ENCODE data around the gene RHOBTB1.

Gene RHOBTB1

DNA sequence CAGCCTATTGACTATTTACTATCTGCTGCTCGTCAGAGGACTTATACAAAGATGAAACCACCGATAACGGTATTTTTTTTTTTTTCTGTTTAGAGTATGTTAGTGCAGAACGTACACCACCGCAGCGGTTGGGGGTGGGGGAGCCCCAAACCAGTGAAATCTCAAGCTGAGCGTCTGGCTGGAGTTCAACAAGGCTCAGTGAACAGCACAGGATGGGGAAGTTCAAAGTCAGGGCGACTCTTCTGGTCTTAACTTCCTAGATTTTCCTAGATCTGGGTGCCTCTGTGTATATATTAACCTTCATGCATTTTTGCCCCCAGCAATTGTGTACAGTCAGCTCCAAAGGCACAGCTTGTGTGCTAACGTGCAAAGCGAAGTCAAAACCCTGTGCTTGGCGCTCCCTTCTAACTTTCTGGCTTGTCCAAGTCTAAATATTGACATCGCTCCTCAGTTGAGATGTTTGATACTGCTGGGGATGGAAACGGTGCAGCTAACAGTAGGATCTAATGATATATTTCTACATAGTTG, 1.1 kb downstream of the RHOBTB1 start:
- DNase-seq (ENCODE audit: low read depth in 1 of 2, low spot score in 1 of 2): no peak

DNA sequence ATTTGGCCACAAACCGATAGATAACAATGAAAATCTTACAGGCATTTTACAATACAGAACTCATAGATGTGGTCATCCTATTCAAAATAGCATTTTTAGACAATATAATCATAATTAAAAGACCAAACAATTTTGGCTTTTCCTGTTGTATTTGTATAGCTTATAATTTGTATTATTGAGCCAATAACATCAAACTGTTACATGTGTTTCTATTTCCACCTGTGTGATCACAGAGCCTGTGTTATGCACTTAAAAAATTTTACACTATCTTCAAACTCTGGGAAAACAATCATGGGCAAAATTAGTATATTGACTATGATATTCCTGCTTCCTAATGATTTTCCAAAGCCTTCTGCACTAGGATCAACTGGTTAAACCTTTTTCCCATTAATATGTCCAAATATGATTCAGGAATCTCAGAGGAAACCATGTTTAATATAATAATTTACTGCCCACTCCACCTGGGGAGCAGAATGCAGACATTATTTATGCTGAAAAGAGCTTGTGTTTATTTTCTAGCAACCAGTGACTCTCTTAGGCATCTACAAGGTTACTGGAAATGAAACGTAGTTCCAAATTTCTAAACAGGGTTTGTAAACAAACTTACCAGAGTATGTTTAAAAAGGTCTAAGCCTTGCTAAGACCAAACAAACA, 1.7 kb downstream of the RHOBTB1 start:
- no peak for DNase-seq (ENCODE audit: low read depth in 1 of 2, low spot score in 1 of 2)

DNA sequence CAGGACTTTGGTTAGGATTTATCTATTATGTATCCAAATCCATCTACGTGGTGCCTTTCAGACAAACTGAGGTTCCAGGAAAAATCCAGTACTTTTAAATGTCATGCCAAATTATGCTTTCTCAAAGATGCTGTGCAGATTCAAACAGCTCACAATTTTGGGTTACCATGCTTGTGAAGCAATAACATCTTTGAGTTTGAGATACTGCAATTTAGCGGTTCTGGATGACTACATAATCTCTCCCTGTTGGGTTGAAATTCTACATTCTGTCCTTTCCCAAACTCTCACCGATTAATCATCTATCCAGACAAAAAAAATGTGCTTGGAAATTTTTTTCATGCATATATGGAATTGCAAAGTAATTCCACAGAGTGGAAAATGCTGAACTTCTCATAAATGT, 3.5 kb downstream of the RHOBTB1 start:
- no peak for DNase-seq (ENCODE audit: low read depth in 1 of 2, low spot score in 1 of 2)

DNA sequence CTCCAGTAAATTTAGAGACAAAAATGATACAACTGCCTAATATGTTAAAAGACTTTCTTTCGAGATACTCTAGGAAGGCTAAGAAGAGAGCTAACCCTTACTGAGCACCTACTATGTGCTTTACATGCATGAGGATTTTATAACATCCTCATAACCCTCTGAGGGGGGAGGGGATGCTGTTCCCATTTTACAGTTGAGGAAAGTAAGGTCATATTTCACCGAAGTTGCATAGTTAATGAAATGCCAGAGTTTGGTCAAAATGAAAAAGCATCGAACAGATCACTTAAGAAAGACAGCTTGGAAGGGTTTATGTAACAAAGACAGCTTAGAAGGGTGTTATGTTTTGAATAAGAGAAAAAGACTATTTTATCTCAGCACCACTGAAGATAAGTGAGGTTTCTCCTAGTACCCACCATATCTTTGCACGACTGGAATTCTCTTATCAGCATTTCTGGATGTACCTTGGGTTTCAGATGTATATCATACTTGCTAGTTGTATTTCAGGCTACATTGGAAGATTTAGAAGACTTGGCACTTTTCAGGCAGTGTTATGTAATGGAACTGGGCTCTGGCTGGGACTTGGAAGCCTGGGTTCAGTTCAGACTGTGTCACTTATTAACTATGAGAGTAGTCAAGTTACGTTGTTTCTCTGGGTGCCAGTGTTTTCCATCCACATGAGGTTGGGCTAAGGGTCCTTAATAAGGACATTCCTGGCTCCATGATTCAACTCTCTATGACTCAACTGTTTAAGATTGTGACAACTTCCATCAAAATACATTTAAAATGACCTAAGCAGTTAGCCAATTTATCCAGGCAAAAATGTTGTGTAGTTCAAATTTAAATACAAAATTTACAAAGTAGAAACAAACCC, 6.0 kb downstream of the RHOBTB1 start:
- DNase-seq (ENCODE audit: low read depth in 1 of 2, low spot score in 1 of 2): no peak

DNA sequence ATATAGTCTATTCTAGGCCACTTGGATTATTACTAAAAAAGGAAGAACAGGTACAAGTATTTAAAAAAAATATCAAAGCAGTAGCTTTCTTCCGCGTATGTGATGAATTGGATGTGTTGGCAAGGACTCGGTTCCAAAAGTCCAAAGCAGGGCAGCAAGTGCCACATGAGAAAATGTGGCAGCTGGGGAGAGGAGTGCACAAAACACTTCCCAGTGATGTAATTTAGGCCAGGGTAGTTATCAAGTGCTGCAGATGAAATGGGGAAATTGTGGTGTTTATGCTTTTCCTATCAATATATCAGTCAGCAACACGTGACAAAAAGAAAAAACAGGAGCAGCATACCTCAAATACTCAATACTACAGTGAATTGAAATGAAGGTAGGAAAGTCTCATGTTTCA, 7.0 kb downstream of the RHOBTB1 start:
- no peak for DNase-seq (ENCODE audit: low read depth in 1 of 2, low spot score in 1 of 2)

DNA sequence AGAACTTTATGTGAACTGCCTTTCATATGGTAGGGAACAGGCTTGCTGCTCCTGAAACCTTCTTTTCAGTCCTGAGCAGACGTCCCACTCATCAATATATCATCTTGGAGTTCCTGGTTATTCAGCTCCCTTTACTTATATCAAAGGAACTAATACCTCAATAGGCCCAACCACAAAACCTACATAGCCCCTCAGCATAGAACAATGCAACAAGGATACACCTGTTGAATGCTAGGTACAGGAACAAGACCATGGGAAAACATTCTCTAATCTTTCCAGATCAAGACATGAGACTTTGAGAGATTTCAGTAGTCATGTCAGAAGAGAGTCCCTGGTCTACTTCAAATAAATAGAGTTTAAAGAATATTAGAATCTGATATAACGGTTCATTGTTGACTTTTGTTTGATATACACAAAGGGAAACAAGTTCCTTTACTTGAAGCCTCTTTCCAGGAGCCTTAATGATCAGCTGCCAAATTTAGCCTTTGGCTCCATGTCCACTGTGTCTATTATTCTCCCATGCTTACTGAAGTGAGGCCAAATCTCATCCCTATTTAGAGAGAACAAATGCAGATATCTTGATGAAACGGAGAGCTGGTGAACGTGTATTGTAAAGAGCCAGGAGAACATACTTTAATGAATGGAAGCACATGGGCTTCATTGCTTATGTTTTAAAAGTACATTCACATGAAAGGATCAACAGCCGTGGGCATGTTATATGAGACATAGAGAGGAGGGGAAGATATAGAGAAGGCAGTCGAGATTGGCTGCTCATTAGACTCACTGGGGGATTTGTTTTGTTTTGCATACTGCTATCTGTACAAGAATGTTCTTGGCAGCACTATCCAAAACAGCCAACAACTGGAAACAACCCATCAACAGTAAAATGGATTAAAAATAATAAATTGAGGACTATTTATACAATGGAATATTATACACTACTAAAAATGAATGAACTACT, 9.5 kb downstream of the RHOBTB1 start:
- no peak for DNase-seq (ENCODE audit: low read depth in 1 of 2, low spot score in 1 of 2)

DNA sequence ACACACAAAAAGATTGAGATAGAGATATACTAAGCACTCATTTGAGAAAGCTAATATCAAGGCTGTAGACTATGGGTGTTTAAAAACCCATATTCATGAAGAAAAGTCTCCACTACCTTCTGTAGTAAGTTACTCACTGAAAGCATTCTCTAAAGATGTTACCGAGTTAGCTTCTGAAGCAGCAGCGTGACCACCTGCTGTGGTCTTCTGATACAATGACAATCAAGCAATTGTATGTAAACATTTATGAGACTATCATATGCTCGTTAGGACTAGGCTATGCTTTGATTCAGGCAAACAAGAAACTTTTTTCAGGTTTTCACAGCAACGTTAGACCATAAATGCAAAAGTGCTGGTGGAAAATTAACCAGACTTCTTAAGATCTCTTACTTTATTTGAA, 11.2 kb downstream of the RHOBTB1 start:
- DNase-seq (ENCODE audit: low read depth in 1 of 2, low spot score in 1 of 2): no peak

DNA sequence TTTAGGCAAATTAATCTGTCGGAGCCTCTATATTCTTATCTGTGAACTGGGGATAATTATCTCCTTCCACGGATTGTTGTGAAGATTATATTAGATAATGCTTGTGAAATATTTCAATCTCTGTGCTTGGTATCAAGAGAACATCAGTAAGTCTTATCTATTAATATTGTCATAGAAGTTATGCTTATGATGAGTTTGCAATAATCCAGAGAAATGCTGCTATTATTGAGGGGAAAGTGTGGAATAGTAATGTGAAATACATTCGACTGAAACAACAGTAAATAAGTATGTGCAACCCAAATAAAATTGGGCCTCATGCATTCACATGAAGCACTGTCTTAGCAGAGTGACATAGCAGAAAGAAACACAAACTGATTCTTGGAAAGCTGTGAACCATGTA, 13.7 kb downstream of the RHOBTB1 start:
- no peak for DNase-seq (ENCODE audit: low read depth in 1 of 2, low spot score in 1 of 2)

DNA sequence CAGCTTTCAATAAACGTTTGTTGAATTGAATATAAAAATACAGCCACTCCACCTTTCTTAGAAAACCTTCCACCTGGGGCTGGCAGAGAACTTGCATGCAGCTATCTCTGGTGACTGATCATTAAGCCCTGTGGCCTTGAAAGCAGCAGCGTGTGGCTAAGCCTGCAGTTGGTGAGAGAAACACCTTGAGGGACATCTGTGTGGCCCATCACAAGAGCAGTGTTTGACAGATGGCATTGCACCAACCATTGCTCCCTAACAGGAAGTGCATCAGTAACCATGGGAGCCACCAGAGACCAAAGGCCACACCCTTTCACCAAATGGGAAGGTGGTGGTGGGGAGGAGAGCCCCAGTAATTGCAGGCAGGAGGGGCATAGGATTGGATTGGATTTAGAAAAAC, 22.4 kb downstream of the RHOBTB1 start:
- no peak for DNase-seq (ENCODE audit: low read depth in 1 of 2, low spot score in 1 of 2)

DNA sequence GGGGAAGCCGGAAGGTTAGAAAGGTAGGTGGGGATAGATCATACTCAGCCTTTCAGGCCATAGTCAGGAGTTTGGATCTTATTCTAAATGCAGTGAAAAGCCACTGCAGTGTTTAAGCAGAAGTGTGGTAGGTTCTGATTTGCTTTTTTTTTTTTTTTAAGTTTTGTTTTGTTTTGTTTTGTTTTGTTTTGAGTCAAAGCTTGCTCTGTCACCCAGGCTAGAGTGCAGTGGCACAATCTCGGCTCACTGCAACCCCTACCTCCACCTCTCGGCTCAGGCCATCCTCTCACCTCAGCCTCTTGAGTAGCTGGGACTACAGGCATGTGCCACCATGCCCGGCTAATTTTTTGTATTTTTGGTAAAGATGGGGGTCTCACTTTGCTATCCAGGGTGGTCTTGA, 23.5 kb downstream of the RHOBTB1 start:
- DNase-seq (ENCODE audit: low read depth in 1 of 2, low spot score in 1 of 2): no peak

DNA sequence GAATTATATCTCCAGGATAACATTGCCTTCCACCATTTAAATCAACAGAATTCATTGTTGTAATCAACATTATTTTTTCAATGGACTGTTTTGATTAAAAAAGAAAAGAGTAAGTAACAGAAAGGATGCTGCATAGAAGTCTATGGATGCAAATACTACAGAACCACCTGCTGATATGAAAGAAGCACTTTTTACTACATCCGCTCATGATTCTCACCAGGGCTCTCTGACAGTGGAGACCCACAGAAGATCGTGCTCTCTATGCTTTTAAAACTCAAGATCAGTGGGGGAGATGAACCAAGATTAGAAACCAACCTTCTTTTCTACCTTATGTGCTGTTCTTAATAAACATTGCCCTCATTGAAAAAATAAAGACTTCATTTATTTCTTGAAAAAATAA, 24.4 kb downstream of the RHOBTB1 start:
- no peak for DNase-seq (ENCODE audit: low read depth in 1 of 2, low spot score in 1 of 2)

DNA sequence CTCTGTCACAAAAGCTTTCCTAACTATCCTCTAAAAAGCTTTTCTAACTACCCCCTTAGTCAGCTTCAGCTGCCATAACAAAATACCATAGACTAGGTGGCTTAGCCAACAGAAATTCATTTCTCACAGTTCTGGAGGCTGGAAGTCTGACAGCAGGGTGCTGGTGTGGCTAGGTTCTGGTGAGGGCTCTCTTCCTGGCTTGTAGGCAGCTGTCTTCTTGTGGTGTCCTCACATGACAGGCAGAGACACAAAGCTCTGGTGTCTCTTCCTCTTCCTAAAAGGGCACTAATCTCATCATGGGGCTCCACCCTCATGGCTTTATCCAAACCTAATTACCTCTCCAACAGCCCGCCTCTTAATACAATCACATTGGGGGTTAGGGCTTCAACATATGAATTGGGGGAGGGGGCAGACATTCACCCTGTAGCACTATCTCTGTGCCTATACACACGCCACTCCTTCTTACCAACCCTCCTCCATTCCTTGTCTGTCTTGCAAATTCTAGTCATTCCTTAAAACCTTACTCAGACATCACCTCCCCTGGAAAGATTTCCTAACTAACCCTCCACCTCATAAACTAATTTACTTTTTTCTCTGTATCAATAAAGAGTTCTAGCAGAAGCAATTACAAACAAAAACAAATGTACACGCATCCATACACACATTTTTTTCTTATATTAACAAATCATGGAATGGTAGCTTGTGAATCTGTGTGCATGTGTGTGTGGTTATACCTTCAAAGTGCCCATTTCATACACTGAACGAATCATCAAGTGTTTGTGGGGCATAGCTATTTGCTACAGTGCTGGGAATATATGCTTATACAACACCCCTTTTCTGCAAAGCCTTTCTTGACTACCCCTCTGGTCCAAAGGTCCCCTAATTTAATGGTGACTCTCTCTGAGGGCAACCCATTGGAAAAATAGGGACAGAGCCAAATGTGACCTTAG, 26.4 kb downstream of the RHOBTB1 start:
- DNase-seq (ENCODE audit: low read depth in 1 of 2, low spot score in 1 of 2): no peak

DNA sequence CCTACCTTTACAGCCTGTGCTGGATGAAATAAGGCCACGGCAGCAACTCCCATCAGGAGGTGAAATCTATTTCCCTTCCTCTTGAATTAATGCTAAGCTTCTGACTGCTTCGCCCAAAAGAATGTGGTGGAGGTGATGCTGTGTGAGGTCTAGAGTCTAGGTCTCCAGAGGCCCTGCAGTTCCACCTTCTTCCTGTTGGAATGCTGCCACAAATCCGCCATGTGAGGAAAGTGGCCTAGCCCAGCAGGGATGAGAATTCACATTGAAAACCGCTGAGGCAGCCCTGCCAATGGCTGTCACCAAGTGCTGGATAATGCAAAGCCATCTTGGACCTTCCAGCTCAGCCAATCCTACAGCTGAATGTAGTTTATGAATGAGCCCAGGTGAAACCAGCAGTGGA, 28.0 kb downstream of the RHOBTB1 start:
- no peak for DNase-seq (ENCODE audit: low read depth in 1 of 2, low spot score in 1 of 2)

DNA sequence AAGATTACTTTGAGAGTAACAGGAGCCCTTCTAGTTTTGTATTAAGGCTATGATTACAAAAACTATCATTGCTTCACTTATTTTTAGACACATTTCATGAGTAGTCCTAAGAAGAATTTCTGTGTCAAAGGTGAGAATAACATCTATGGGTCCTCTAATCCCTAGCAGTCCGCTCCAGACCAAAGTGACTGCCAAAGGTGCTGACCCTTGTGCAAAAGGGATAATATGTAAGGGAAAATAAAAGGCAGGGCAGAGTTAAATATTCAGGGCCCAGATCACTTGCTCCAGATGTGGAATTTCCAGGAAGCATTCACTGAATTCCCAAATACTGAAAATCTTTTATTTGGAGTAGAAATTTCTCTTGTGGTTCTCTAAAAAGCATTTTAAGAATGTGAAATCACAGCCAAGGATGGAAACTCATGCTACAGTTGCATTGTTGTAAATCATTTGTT, 29.3 kb downstream of the RHOBTB1 start:
- DNase-seq (ENCODE audit: low read depth in 1 of 2, low spot score in 1 of 2): no peak

DNA sequence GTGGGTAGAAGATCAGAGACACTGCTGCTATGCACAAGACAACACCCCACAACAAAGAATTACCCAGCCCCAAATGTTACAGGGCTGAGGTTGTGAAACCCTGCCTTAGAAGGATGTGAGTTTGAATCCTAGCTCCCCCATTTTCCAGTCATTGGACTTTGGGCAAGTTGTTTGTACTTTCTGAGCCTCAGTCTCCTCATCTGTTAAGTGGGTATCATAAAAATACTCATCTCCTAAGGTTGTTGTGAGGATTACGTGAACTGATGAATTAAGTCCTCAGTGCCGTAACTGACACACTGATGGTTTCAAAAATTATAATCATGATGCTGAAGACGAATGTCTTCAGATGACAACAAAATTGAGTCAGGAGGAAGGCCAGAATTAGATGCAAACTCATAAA, 30.3 kb downstream of the RHOBTB1 start:
- DNase-seq (ENCODE audit: low read depth in 1 of 2, low spot score in 1 of 2): no peak

DNA sequence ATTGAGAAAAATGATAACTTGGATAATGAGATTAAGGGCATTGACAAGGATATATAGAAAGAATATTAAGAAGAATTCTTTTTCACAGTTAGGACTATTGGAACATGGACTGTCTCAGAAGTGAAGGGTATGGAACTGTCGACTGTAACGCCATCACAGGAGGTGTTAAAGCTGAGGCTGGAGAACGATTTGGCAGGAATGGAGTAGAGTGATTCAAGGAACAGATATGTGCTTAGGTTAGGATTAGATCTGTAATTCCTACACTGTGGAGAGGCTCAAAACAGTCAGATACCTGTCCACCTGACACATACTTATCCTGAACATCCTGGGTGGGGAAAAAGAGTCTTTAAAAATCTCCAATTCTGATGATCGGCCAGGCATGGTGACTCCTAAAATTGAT, 30.9 kb downstream of the RHOBTB1 start:
- no peak for DNase-seq (ENCODE audit: low read depth in 1 of 2, low spot score in 1 of 2)

DNA sequence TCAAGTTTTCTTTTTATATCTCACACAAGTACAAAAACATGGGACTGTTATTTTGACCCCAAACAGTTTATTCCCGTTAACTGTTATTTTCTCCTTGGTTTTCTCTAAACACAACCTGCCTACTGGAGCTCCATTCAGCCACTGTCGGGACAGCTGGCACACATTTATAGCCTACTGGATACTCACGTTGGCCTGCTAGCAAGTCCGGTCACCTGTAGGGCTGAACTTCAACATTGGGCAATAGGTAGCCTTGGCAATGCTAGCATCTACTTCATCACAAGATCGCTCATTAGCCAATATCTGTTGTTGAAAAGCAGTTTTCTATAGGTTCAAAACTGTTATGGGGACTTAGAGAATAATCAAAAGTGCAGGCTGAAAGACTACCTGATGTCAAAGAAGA, 32.3 kb downstream of the RHOBTB1 start:
- no peak for DNase-seq (ENCODE audit: low read depth in 1 of 2, low spot score in 1 of 2)

DNA sequence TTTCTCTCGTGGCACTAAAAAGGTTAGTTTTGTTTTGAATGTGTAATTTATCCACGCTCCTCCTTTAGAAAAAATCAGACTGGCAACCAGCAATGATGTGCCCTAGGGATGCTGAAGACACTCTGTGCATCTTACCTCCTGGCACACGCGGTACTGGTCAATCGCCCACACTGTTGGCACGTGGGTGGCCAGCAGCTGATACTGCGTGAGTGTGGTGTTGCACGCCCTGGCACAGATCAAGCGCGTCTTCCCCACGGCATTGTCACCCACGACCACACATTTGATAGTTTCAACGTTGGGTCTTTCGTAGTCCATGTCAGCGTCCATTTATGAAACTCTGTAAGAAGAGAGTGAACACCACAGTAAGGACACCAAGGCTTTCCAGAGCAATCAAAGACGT, 32.8 kb downstream of the RHOBTB1 start:
- DNase-seq (ENCODE audit: low read depth in 1 of 2, low spot score in 1 of 2): no peak

DNA sequence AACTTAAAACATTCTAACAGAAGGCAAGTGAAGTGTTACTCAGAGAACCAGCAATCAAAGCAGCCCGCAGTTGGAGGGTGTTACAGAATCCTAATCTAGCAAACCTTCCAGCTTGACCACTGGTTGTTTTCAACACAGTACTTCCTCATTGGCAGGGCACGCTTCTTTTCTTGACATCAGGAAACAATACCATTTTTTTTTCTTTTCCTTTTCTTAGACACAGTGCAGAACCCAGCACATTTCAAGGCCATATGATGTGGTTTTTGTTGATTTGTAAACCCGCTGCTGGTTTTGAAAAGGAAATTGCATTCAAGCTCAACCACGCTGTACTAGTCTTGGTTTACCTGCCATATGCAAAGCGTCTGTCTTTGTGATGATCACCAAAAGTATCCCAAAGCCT, 33.4 kb downstream of the RHOBTB1 start:
- no peak for DNase-seq (ENCODE audit: low read depth in 1 of 2, low spot score in 1 of 2)

DNA sequence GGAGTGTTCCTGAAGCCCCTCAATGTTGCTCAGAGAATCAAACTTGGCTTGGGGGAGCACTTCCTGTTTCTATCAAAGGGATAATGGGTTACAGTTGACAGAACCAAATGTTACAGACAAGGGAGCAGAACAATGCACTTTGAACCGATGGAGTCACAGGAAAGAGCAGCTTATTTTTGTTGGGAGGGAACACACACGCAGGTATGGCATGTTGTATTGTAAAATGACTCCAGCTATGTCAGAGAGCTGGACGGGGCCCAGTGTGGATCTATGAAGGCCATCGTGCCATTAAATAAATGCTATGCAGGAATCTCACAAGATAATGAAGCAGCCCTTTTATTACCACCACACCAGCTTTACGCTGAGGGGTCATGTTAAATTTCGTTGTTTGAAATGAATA, 35.1 kb downstream of the RHOBTB1 start:
- DNase-seq (ENCODE audit: low read depth in 1 of 2, low spot score in 1 of 2): no peak
